NOMO-1 treated with dmso at 0.1 percent for 144 hours (cell line): ENCODE data around the gene LRCH4.

Source experiments
- DNase-seq: peaks from one replicate; lab custom pipeline; 2025; ENCODE audit not compliant: unreplicated experiment; lab: John Stamatoyannopoulos, UW

LRCH4 gene

GRCh38 chr7:100604976-100605911 lies 19.3 kb upstream of the LRCH4 start:
- DNase-seq, result no peak

- DNase-seq, result peak; percentile 88
Observed at GRCh38 chr7:100604028-100604975, 18.4 kb upstream of the LRCH4 start.

DNA sequence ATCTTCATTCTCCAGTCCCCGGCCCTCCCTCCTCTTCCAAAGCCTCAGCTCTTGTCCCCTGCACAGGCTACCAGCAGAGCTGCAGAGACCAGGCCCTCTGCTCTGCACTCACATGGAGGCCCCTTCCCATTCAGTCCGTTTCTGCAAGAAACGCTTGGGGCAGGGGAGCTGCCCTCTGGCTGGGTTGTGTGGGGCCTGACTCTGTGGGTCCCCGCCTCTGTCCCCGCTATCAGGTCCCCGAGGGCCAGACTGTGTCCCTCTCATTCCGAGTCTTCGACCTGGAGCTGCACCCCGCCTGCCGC lies 17.7 kb upstream of the LRCH4 start:
- DNase-seq, result no peak

GRCh38 chr7:100602889-100603725 lies 17.2 kb upstream of the LRCH4 start:
- DNase-seq, result no peak

DNA sequence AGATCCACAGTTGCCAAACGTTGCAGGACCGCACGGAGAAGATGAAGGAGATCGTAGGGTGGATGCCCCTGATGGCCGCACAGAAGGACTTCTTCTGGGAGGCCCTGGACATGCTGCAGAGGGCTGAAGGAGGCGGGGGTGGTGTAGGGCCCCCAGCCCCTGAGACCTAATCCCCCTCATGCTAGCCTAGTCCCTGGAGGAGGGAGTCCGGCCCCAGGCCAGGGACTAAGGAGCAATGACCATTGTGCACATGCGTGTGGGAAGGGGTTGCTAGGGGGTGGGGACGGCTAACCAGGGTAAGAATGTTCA lies 14.8 kb upstream of the LRCH4 start:
- no peak for DNase-seq

DNA sequence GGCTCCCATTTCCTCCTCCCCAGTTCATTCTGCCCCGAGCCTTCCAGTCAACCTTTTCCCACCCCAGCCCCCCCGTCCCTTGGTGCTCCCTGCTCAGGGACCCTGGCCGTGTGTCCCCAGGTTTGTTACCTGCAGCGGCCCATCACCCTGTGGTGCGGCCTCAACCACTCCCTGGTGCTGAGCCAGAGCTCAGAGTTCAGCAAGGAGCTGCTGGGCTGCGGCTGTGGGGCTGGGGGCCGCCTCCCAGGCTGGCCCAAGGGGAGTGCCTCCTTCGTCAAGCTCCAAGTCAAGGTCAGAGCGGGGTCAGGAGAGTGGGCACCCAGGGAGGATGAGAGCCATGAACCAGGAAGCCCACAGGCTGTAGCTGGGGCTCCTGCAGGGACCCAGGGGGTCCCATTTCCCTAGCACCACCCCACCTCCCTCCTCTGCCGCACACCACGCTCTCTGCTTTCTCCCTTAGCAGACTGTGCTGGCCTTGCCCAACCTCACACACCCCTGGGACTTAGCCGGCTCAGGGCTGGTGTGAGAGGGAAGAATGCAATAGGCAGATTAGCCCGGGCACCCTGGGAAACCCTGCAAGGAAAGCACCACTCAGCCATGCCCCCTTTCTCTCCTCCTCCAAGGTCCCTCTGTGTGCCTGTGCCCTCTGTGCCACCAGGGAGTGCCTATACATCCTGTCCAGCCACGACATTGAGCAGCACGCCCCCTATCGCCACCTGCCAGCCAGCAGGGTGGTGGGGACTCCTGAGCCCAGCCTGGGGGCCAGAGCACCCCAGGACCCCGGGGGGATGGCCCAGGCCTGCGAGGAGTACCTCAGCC lies 14.2 kb upstream of the LRCH4 start:
- no peak for DNase-seq

DNA sequence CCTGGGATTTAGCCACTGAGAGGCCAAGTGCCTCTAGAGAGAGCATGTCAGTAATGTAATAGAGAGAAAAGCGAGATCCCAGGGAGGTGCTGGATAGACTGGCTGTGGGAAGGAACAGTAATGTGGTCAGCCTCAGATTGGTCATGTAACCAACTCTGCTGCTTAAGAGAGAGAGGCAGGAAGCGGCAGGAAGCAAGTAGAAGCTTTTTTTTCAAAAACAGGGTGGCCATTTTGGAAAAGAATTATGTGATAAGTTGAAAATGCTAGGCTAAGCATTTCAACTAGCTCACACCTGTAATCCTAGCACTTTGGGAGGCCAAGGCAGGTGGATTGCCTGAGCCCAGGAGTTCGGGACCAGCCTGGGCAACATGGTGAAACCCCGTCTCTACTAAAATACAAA lies 12.5 kb upstream of the LRCH4 start:
- no peak for DNase-seq

DNA sequence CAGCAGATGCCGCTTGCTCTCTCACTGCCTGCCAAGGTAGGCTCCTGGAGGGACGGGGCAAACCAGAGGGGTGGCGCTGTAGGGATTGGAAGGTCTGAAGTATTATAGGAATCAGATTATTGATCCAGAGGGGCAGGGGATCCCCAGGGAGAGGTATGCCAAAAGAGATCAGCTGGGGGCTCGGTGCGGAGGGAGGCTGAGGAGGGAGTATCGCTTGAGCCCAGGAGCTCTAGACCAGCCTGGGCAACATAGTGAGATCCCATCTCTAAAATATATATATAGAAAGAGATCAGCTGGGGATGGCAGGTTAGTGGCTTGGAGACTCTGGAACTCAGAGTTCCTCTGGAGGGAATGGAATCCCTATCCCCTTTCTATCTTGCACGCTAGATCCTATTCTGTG lies 9.3 kb upstream of the LRCH4 start:
- DNase-seq, result no peak

- DNase-seq, result no peak
Observed at GRCh38 chr7:100591596-100591995, 5.7 kb upstream of the LRCH4 start.

DNA sequence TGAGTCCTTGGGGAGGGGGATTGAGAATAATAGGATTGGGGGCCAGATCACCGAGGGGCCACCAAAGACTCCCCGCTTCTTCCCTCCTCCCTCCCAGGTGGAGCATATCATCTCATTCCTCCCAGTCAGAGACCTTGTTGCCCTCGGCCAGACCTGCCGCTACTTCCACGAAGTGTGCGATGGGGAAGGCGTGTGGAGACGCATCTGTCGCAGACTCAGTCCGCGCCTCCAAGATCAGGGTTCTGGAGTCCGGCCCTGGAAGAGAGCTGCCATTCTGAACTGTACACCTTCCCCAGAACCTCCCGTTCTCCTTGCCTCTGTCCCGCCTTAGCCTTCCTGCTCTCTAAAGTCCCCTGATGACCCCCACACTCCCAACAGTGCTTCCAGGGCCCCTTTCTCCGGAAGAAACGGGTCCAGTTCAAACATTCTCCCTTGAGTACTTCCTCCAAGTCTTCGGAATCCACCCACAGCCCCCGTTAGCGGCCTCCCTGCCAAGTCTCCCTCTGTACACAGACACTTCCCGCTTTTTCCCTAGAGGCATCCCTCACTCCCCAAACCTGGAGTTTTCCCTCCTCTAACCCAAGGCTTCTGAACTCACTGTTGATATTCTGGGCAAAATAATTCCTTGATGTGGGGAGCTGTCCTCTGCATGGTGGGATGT lies 4.3 kb upstream of the LRCH4 start:
- DNase-seq, result no peak

DNA sequence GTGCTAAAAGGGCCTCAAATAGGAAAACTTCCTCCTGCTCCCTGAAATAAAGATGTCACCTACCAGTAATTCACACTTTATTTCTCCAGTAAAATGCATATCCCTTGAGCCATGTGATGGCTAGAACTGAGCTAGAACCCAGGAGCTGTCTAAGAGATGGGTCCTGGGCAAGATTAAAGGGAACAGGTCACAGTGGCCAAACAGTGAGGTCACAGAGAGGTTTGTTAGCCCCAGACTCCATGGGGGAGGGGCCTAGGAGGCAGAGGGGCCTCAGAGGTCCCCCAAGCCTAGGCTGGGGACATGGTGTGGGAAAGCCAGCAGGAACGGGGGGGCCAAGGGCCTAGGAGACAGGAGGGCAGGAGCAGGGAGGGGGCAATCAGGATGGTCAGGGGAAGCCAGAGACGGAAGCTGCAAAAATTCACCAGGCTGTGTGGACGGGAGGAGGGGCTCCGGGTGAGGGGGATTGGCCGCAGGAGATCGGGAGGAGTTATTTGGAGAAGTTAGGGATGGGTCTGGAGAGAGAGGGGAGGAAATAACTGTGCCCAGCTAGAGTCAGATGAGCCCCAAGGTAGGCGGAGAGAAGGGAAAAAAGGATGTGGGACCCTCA lies 3.5 kb upstream of the LRCH4 start:
- DNase-seq, result no peak

GRCh38 chr7:100588438-100588837 lies 2.5 kb upstream of the LRCH4 start:
- DNase-seq, result no peak

DNA sequence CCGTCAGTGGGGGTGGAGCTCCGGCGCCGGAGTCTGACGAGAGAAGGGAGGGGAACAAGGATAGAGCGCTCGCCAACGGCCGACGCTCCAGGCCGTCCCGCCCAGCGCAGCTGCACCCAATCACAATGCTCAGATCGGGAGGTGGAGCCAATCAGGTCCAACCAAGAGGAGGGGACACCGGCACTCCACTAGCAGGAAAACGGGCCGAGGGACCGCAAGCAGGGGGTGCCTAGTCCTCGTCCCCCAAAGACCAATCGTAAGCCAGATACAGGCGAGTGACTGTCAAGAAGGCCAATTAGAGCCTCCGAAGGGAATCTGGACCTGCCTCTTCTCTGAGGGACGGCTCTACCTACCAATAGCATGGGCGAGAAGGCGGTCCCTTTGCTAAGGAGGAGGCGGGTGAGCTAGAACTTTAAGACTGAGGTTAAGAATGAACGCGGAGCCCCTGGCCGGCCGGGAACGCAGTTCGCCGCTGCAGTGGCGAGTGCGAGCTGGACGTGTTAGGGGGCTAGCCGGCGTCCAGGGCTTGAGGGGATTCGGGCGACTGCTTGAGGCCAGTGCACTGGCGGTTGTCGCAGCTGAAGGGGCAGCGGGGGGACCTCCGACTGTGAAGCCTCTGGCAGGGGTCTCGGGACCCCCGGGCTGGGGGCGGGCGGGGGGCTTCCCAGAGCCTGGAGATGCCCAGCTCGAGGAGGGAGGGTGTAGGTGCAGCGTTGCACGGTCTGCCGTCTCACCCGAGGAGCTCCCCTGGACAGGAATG lies 517 bp upstream of the LRCH4 start, which contains the start of gene FBXO24:
Gene FBXO24, plus strand, starts transcription at position 63 of the 760 bp plus-strand sequence. Its CDS starts 298 bp downstream, at position 361.
- DNase-seq, result peak; percentile 100

- DNase-seq, result no peak
Observed at GRCh38 chr7:100584683-100585510, 1.0 kb downstream of the LRCH4 start.

GRCh38 chr7:100584054-100584682 lies 1.8 kb downstream of the LRCH4 start:
- peak; percentile 94 for DNase-seq

GRCh38 chr7:100583132-100584053 lies 2.5 kb downstream of the LRCH4 start:
- peak; percentile 98 for DNase-seq
